ENCODE measurements around the gene GGCT.

DNA sequence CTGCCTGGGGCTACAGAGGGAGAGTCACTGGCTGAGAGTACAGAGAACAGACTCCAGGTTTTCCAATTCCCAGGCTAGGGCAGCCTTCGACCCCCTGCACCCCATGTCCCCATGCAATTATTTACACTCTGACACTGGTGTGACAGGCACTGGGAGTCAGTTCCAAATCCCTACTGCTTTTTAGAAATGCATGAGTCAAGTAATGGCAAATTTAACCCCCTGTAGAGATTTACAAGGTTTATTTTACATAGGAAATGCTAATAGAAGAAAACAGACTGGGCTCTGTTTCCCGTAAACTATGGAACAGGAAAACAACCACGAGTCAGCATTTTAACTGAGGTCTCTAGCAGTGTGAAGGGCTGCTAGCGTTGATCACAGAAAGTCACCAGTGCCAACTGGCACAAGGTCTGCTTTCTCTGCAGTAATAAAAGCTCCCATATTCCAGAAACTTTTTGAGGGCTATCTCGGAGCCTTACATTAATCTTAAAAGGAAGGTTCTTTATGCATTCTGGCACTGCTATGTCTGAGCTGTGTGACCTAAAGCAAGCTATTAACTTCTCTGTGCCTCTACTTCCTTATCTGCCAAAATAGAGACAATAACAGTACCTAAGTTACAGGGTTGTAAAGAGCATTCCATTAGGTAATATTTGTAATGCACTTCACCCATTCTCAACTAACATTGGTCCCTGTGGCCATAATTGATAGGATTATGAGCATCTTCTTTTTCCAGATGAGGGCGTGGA lies 54.2 kb downstream of the GGCT start:
- TF ChIP-seq, protein P1, sequence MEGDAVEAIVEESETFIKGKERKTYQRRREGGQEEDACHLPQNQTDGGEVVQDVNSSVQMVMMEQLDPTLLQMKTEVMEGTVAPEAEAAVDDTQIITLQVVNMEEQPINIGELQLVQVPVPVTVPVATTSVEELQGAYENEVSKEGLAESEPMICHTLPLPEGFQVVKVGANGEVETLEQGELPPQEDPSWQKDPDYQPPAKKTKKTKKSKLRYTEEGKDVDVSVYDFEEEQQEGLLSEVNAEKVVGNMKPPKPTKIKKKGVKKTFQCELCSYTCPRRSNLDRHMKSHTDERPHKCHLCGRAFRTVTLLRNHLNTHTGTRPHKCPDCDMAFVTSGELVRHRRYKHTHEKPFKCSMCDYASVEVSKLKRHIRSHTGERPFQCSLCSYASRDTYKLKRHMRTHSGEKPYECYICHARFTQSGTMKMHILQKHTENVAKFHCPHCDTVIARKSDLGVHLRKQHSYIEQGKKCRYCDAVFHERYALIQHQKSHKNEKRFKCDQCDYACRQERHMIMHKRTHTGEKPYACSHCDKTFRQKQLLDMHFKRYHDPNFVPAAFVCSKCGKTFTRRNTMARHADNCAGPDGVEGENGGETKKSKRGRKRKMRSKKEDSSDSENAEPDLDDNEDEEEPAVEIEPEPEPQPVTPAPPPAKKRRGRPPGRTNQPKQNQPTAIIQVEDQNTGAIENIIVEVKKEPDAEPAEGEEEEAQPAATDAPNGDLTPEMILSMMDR (IDR thresholded peaks at IDR 0.05; ENCODE audit: insufficient read depth, low read length), result no peak
- TF ChIP-seq SPI1 (IDR thresholded peaks at IDR 0.05; ENCODE audit: borderline replicate concordance, low read depth), result no peak
- TF ChIP-seq, protein P2, sequence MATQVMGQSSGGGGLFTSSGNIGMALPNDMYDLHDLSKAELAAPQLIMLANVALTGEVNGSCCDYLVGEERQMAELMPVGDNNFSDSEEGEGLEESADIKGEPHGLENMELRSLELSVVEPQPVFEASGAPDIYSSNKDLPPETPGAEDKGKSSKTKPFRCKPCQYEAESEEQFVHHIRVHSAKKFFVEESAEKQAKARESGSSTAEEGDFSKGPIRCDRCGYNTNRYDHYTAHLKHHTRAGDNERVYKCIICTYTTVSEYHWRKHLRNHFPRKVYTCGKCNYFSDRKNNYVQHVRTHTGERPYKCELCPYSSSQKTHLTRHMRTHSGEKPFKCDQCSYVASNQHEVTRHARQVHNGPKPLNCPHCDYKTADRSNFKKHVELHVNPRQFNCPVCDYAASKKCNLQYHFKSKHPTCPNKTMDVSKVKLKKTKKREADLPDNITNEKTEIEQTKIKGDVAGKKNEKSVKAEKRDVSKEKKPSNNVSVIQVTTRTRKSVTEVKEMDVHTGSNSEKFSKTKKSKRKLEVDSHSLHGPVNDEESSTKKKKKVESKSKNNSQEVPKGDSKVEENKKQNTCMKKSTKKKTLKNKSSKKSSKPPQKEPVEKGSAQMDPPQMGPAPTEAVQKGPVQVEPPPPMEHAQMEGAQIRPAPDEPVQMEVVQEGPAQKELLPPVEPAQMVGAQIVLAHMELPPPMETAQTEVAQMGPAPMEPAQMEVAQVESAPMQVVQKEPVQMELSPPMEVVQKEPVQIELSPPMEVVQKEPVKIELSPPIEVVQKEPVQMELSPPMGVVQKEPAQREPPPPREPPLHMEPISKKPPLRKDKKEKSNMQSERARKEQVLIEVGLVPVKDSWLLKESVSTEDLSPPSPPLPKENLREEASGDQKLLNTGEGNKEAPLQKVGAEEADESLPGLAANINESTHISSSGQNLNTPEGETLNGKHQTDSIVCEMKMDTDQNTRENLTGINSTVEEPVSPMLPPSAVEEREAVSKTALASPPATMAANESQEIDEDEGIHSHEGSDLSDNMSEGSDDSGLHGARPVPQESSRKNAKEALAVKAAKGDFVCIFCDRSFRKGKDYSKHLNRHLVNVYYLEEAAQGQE (IDR thresholded peaks at IDR 0.05; ENCODE audit: insufficient replicate concordance, low read depth), result no peak
- TF ChIP-seq POLR2AphosphoS5 (IDR thresholded peaks at IDR 0.05; ENCODE audit: low read depth), result no peak

Measured in HL-60 (cell line).